Measurements from ENCODE around the gene SDHAF4.
"Not testable (repeated sequence)": the region's sequence is repeated elsewhere in the genome, so short reads cannot be mapped to it uniquely, and the experiment has no call there.

SDHAF4 gene

GRCh38 chr6:70566751-70567382 is at the start of gene SDHAF4:
Gene SDHAF4, plus strand, starts transcription at chr6:70566930. Its CDS starts 11 bp downstream, at chr6:70566941.
- DNase-seq (ENCODE audit: low read depth): peak; percentile 86

GRCh38 chr6:70518723-70519122 is 48.0 kb upstream of the SDHAF4 start:
- DNase-seq (ENCODE audit: low read depth): no peak

- no peak for DNase-seq (ENCODE audit: low read depth)
These were observed 46.2 kb upstream of the SDHAF4 start for GRCh38 chr6:70520575-70520974.

GRCh38 chr6:70524721-70525286 is 41.9 kb upstream of the SDHAF4 start:
- no peak for DNase-seq (ENCODE audit: low read depth)

GRCh38 chr6:70527071-70527737 is 39.5 kb upstream of the SDHAF4 start:
- no peak for DNase-seq (ENCODE audit: low read depth)

- no peak for DNase-seq (ENCODE audit: low read depth)
These were observed 36.7 kb upstream of the SDHAF4 start for GRCh38 chr6:70530023-70530422.

GRCh38 chr6:70531133-70531532 is 35.6 kb upstream of the SDHAF4 start:
- DNase-seq (ENCODE audit: low read depth): no peak

- DNase-seq (ENCODE audit: low read depth): no peak
These were observed 29.5 kb upstream of the SDHAF4 start for GRCh38 chr6:70537266-70537665.

GRCh38 chr6:70538376-70538775 is 28.4 kb upstream of the SDHAF4 start:
- DNase-seq (ENCODE audit: low read depth): no peak

GRCh38 chr6:70547313-70547712 is 19.4 kb upstream of the SDHAF4 start:
- no peak for DNase-seq (ENCODE audit: low read depth)

- DNase-seq (ENCODE audit: low read depth): no peak
These were observed 18.8 kb upstream of the SDHAF4 start for GRCh38 chr6:70547905-70548304.

- DNase-seq (ENCODE audit: low read depth): no peak
These were observed 17.4 kb upstream of the SDHAF4 start for GRCh38 chr6:70549327-70549726.

- no peak for DNase-seq (ENCODE audit: low read depth)
These were observed 15.2 kb upstream of the SDHAF4 start for GRCh38 chr6:70551566-70551965.

- DNase-seq (ENCODE audit: low read depth): not testable (repeated sequence)
These were observed 14.3 kb upstream of the SDHAF4 start for GRCh38 chr6:70552286-70552940.

GRCh38 chr6:70552974-70553373 is 13.8 kb upstream of the SDHAF4 start:
- no peak for DNase-seq (ENCODE audit: low read depth)

GRCh38 chr6:70557998-70558397 is 8.7 kb upstream of the SDHAF4 start:
- no peak for DNase-seq (ENCODE audit: low read depth)

- DNase-seq (ENCODE audit: low read depth): not testable (repeated sequence)
These were observed 4.3 kb upstream of the SDHAF4 start for GRCh38 chr6:70562401-70562800.

GRCh38 chr6:70563530-70563929 is 3.2 kb upstream of the SDHAF4 start:
- DNase-seq (ENCODE audit: low read depth): no peak

GRCh38 chr6:70574643-70575042 is 7.9 kb downstream of the SDHAF4 start:
- DNase-seq (ENCODE audit: low read depth): no peak

- no peak for DNase-seq (ENCODE audit: low read depth)
These were observed 9.3 kb downstream of the SDHAF4 start for GRCh38 chr6:70575899-70576495.

GRCh38 chr6:70586114-70586513 is 19.4 kb downstream of the SDHAF4 start:
- no peak for DNase-seq (ENCODE audit: low read depth)

GRCh38 chr6:70590400-70590799 is 23.7 kb downstream of the SDHAF4 start:
- DNase-seq (ENCODE audit: low read depth): no peak

All from T-helper 22 cell (primary cell).